SKM-1 treated with dmso at 0.1 percent for 144 hours (cell line): ENCODE measurements around the gene TEX38.

Source experiments
- DNase-seq: peaks from one replicate; lab custom pipeline; 2025; ENCODE audit not compliant: unreplicated experiment; lab: John Stamatoyannopoulos, UW

The TEX38 gene

GRCh38 chr1:46721204-46721603 lies 49.5 kb downstream of the TEX38 start:
- DNase-seq = no peak

- no peak for DNase-seq
These were observed 50.1 kb downstream of the TEX38 start for GRCh38 chr1:46721686-46722205.
